ENCODE data around the gene BBS1.

DNA sequence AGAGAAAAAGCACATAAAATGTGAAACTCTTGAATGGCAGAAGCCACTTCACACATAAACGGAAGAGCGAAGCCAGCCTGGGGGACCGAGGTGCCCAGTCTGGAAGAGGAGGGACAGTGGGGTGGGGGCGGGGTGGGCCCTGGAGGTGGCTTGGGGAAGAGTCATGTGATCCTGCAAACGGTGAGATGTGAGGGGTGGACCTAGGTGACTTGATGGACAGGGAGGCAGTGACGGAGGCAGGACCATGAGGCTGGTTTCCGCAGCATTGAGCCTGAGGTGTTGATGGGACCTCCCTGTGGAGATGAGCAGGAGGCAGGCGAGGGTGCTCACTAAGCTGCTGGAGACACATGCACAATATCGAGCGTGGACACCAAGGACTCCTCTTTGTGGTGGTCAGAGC is 18.6 kb downstream of the BBS1 start:
- TF ChIP-seq, protein P1, sequence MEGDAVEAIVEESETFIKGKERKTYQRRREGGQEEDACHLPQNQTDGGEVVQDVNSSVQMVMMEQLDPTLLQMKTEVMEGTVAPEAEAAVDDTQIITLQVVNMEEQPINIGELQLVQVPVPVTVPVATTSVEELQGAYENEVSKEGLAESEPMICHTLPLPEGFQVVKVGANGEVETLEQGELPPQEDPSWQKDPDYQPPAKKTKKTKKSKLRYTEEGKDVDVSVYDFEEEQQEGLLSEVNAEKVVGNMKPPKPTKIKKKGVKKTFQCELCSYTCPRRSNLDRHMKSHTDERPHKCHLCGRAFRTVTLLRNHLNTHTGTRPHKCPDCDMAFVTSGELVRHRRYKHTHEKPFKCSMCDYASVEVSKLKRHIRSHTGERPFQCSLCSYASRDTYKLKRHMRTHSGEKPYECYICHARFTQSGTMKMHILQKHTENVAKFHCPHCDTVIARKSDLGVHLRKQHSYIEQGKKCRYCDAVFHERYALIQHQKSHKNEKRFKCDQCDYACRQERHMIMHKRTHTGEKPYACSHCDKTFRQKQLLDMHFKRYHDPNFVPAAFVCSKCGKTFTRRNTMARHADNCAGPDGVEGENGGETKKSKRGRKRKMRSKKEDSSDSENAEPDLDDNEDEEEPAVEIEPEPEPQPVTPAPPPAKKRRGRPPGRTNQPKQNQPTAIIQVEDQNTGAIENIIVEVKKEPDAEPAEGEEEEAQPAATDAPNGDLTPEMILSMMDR (conservative IDR thresholded peaks at IDR 0.05 in 1 of 2, IDR thresholded peaks at IDR 0.05 in 1 of 2; ENCODE audit: extremely low read depth in 1 of 2, insufficient read depth in 1 of 2, low read depth in 1 of 2, low read length in 2 of 2) = no peak
- TF ChIP-seq EZH2 (IDR thresholded peaks at IDR 0.05; ENCODE audit: borderline replicate concordance, low read length) = no peak

Data from mammary epithelial cell (primary cell).